ENCODE results near the gene FGF12. TPM values are rescaled to one million over a fixed set of nuclear protein-coding genes. Genes with fewer than 3 reads are reported as not detected.
"Not testable (repeated sequence)": the region's sequence is repeated elsewhere in the genome, so short reads cannot be mapped to it uniquely, and the experiment has no call there.

FGF12 gene
- total RNA-seq, 1 experiment from 2014 or later = 1.5 TPM

DNA sequence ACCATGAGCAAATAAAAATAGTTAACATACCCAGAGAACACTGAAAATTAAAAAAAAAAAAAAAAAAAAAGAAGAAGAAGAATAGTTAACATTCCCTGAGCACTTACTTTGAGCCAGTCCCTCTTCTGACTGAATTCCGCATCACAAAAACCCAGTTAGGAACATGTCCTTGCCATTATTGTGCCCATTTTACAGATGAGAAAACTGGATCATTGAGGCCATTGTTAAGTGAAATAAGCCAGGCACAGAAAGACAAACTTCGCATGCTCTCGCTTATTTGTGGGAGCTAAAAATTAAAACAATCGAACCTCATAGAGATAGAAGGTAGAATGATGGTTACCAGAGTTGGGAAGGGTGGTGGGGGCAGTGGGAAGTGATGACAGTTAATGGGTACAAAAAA, 119.5 kb downstream of the FGF12 start:
- DNase-seq (ENCODE audit: extremely low read depth, low read depth) = no peak

DNA sequence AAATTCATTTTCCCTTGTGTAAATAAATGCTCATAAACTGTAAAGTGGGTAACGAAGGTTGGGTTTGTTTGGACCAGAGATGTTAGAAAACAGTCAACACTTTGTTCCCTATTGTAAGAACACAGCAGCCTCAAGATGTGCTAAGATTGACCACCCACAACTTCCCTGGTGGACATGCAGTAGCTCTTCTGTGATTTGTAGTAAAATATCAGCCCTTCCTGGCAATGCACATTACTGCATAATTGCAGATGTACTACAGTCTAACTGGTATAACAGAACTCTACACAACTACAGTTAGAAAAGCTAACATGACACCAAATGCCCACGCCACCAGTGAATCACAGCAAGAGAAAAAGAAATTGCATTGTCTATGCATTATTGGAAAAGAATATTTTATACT, 129.4 kb downstream of the FGF12 start:
- no peak for DNase-seq (ENCODE audit: extremely low read depth, low read depth)

DNA sequence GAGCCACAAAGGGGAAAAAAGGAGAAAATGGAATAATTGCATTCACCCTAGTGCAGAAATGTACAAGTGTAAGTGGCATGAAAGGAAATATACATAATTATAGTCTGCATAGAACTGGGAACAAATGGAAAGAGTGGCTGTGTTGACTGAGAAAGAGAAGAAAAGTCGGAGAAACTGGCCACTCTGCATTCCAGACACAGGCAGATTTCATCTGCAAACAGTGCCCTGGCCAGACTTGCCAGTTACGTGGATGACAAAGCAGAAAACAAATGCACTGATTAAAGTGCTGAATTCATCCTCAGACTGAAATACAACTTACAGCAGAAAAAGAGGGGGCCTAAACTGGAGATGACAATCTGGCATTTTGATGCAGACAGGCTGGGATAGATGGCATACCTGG, 129.8 kb downstream of the FGF12 start:
- DNase-seq (ENCODE audit: extremely low read depth, low read depth) = no peak

DNA sequence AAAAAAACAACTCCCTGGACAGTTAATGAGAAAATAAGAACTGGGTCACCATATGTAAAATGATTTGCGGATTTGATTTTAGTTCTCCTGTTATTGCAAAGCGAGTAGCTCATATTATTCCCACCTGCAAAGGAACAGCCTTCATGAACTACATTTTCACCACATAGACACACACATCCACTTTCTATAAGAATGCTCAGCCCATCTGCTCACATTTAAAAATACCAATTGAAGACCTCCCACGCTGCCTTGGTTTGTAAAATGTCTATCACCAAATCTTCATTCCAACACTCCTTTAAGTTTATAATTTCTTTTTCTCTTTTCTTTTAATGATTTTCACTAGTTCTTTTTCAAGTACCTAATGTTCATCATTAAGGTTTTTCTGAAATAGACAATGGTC, 148.6 kb downstream of the FGF12 start:
- DNase-seq (ENCODE audit: extremely low read depth, low read depth) = no peak

DNA sequence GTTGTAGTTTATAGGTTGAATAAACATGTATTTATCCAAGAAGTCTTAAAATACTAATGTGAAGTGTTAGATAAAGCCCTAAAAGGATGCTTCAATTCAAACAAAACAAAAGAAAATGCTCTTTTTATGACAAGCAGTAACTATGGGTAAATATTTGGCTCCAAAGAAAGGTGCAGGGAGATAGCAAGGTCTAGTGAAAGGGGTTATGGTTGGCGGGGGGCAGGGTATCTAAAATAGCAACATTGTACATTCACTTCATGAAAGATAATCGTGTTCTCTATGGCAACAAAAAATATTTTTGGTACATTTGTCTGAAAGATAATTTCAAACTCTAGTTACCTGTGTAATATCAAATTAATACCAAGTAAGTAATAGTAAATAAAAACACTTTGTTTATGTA, 149.5 kb downstream of the FGF12 start:
- no peak for DNase-seq (ENCODE audit: extremely low read depth, low read depth)

DNA sequence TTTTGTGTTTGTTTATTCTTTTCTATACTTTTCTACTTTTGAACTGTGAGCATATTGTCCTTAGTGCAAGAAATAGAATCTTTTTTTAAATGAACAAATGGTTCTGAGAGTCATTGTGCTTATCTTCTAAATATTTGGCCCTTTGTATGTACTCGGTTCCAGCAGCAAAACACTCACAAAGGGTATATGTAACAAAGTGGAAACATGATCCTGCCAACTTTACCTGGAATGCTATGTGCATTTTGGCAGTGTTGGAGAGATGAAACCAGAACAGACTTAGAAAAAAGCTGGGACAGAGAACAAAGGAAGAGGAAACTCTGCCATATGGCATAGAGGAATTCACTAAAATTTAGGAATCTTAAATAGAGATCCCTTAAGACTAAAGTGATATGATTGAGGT, 150.1 kb downstream of the FGF12 start:
- DNase-seq (ENCODE audit: extremely low read depth, low read depth) = no peak

DNA sequence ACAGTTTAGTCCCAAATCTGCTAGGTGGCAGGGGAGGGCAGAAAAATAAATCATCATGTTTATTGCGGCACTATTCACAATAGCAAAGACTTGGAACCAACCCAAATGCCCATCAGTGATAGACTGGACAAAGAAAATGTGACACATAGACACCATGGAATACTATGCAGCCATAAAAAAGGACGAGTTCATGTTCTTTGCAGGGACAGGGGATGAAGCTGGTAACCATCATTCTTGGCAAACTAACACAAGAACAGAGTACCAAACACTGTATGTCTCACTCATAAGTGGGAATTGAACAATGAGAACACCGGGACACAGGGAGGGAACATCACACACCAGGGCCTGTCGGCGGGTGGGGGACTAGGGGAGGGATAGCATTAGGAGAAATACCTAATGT, 150.6 kb downstream of the FGF12 start:
- not testable (repeated sequence) for DNase-seq (ENCODE audit: extremely low read depth, low read depth)

DNA sequence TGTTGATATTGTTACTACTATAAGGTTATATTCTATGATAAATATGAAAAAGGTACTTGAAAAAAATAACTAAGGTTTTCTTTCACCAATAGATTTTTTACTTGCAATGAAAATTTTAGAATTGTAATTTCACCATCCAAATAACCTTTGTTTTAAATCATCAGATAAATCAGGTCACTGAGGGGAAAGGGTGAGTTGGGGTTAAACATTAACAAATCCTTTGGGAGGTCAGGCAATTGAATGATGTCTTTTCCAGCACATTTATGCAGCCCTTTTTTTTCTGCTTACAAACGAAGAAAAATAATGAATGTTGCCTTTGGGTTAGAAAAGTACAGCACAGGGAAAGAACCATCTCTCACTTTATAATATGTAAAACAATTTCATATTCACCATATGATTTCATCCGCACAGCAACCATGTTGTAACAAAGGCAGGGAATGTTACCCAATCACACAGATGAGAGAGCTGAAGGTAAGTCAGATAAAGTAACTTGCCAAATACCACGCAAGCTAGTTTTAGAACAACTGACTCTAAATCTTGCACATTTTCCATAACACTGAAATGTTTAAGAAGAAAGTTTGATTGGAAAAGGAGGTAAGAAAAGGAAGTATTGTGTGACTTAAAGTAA, 151.3 kb downstream of the FGF12 start:
- no peak for DNase-seq (ENCODE audit: extremely low read depth, low read depth)

DNA sequence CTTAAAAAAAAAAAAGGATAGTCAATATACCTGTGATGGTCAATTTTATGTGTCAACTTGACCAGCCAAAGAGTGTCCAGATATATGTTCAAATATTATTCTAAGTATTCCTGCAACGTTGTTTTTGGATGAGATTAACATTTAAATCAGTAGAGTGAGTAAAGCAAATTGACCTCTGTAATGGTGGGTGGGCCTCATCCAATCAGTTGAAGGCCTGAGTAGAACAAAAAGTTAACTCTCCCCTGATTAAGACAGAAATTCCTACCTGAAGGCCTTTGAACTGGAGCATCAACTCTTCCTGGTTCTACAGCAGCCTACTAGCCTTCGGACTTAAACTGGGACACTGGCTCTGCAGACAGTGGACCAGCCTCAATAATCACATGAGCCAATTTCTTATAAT, 154.1 kb downstream of the FGF12 start:
- no peak for DNase-seq (ENCODE audit: extremely low read depth, low read depth)

DNA sequence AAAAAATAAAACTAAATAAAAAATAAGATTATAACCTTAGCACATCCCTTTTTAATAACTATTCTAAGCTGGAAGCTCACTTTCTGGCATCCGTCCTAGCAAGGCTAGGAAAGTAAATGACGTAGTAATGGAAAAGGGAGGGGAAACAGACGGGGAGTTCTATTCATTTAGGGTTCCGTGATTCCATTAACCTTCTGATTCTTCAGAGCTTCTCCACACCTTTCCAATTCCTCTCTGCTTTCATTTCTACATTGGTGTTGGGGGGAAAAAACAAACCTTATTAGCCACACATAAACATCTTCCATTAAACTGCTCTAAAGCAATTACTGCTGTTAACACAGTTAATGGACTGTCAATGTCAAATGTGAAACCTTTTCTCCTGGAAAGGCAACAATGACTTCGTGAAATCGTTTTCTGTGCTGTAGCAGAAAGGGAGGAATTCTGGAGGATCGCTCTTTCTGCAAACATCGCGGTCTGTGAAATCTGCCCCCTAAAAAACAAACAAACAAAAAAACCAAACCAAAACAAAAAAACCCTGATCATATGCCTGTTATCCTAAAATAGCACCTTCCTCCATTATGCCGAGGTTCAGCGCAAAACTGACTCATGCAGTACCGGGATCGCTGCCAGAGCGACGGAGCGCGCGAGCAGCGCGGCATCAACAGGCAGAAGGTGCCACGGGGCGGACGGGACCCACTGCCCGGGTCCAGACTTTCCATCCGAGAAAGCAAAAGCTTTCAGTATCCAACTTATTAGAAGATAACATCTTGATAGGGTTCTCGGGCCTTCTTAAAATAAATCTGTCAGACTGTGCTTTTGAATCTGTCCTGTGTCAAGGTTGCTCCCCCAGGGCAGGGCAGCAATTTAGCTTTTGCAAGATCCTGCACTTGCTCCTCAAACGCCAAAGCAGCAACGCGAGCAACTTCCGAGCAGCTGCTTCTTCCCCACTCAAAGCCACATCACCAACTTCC, 156.2 kb downstream of the FGF12 start:
- DNase-seq (ENCODE audit: extremely low read depth, low read depth) = peak; percentile 17

DNA sequence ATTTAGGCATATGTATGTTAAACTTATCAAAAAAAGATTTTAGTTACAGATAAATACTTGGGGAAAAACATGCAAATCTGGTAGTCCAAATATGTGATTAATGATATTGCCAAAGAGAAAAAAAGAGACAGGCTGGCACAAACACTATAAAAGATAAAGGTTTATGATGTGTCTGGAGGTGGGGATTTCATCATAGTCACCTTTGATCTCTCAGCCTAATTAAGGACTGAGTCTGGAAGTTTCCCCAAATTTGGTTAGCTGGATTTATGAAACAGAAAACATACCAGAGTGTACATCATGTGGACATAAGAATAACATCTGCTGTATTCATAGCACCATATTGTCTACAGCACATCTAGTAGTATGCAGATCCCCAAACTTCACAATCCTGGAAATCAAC, 157.0 kb downstream of the FGF12 start:
- DNase-seq (ENCODE audit: extremely low read depth, low read depth) = no peak

DNA sequence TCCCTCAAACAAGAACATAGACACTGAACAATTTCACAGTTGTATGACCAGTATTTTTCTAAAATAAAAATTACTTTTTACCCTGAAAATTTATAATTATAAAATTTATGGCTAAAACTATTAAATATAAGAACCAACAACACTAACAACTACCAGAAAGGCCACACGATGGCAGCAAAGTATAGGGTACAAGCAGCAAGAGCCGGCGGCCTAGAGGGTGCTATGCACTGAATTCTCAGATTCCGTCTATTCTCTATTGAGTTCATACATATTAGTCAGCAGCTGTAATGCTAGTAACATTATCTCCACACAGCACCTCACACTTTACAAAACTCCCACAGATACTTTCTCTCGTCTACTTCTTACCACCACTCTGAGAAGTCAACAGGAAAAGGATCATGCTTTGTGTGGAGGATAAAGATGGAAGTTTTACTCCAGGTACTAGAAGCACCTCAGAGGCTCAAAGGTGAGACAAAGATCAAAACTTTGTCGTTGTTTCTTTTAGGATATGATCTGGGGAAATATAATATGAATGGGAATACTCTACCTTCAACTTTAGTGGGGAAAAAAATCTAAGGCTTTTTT, 160.5 kb downstream of the FGF12 start:
- DNase-seq (ENCODE audit: extremely low read depth, low read depth) = peak; percentile 54

DNA sequence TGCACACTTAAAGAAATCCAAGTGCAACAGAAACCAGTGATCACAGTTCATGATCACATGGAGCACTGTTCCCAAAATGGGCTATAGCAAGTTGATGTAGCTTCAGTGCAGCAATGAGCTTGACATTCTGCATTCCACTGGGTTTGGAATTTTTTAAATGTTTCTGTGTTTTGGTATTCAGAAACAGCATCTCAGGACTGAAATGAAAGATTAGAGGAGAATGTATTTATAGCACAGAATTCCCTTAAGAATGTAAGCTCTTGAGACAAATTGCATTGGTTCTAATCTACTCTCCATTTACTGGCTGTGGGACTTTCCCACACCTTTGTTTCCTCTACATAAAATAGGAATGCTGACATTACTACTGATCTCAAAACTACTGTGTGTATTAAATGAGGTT, 162.7 kb downstream of the FGF12 start:
- no peak for DNase-seq (ENCODE audit: extremely low read depth, low read depth)

DNA sequence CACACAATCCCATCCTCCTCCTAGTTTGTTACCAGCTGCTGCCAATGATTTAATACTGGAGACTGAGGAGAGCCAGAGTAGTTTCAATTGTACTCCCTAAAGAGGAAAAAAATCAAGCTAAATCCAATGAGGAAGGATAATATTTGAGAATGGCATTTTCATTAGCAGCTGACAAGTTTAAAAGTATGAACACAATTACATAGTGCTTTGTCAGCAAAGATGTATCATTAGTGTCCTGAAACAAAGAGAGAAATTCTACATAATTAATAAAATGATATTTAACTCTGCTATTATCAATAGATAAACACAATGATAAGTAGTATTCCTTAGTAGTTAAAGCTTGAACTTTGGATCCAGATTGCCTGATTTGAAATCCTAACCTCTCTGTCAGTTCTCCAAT, 163.9 kb downstream of the FGF12 start:
- DNase-seq (ENCODE audit: extremely low read depth, low read depth) = no peak

DNA sequence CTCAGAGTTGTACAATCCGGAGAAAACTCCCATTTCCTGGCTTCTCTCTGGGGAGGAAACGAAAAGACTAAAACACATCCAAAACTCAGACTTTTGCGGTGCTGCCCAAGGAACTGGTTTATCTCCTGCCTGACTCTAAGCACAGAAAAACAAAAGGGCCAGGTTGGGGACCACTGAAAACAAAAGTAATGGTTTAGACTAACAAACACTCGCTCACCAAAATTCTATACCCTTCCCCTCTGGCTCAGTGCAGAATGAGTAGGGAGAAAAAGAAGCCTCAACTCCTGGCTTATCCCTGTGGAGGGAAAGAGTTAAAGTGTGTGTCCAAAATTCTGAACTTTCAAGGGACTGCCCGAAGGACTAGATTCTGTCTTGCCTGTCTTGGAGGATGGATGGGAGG, 173.6 kb downstream of the FGF12 start:
- no peak for DNase-seq (ENCODE audit: extremely low read depth, low read depth)

DNA sequence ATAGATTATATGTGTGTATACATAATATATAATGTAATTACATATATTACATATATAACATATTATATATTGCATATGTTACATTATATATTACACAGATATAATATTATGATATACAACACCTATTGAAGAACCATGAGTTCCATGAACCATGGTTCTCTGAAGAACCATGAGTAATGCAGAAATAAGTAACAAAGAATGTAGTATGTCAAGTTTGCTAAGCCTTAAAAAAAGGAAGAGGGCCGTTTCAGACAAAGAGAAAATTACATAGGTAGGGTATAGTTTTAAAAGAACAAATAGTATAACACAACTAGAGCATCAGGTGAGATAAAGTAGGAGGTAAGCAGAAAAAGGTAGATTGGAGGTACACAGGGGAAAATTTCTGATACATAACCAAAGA, 177.0 kb downstream of the FGF12 start:
- no peak for DNase-seq (ENCODE audit: extremely low read depth, low read depth)

DNA sequence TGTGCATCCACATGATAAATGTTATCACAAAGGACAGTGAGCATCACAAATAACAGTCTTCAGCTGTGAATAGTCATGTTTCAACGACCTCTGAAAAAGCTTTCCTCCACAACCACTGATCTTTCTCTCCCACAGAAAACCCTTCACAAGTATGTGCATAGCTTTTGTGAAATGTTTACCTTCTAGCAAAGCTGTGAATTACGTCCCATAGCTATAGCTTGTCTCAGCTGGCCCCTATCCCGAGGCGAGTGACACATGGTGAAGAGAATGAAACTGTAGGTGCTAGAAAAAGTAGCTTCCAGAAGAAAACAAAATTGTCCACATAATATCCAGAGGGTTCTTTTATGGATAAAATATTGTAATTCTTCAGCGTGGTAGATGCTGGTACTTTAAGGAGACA, 182.0 kb downstream of the FGF12 start:
- DNase-seq (ENCODE audit: extremely low read depth, low read depth) = no peak

DNA sequence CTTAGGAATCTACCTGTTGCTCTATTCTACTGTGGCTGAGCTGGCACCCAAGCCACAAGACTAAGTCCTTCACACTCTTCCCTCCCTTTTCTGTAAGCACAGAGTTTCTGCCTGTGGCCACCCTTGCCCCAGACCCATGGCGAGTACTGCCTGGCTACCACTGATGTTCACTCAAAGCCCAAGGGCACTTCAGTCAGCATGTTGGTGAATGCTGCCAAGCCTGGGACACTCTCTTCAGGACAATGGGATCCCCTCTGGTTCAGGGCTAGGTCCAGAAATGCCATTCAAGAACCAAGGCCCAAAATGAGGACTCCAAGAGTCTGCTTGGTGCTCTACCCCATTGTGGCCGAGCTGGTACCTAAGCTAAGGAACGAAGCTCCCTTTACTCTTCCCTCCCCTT, 184.2 kb downstream of the FGF12 start:
- no peak for DNase-seq (ENCODE audit: extremely low read depth, low read depth)

DNA sequence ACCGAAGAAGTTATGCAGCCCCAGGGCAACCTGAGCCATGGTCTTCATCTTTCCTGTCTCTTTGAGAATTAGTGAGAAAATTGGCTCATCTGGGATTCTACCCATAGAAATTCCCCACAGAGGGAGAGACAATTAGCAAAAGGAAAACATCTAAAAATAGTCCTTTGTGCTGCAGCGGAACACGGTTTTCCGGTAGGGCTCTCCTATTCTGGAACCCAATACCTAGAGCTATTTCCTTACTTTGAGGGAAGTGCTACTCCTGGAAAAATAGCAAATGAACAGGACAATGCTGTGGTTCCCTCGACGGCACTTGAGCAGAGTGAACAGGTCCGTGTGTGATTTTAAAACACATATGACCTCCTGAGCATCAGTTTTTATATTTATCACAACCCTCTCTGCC, 210.5 kb downstream of the FGF12 start:
- no peak for DNase-seq (ENCODE audit: extremely low read depth, low read depth)

DNA sequence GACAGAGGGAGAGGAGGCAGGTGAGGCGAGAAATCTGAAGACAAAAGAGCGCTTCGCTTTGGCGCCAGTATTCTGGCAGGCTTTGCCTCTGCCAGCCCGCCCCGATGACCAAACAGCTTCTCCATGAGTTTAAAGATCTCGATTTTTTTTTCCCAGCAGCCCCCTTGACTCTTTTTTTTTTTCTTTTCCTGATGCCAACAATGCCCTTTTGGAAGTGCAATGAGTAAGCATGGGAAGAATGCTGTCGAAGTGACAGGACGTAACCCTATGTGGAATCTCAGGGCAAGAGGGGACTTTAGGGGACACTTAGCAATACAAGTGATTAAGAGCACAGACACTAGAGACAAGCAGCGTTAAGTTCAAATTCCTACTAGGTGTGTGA, 211.7 kb downstream of the FGF12 start:
- DNase-seq (ENCODE audit: extremely low read depth, low read depth) = no peak

DNA sequence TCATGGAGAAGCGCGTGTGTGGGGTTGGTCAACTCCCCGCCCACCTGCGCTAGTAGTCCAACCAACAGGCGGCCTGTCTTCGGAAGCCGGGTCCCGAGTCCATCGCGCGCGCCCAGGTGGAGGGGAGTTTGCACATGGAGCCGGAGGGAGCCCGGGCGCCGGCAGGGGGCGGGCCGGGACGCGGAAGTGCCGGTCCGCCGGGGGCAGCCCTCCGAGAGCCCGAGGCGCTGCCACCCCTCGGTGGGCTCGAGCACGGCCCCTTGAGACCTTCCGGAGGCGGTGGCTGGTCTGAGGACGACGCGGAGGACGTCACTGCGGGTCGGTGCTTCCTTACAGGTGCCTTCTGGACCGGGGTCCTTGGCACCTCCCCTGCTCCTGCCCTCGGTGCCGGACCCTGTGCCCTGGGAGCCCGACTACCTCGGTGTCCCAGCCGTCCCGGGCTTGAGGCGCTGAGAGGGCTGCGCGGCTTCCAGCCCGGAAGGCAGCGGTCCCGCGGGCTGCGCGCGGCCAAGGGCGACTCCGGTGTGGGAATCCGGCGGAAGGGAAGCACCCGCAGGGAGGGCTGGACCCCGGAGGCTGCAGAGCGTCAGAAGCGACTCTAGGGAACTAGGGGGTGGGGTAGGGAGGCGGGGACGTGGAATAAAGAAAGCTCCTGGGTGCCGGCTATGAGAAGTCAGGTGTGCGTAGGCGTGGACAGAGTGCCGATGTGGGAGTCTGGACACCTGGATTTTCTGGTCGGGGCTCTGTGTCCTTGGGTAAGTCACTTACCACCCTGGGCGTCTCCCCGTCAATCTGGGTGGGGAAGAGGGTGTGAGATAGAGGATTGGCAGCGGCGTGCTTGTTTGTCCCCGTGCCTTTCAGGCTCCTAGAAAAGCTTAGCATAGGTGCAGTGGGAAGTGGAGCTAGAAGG, 212.3 kb downstream of the FGF12 start:
- no peak for DNase-seq (ENCODE audit: extremely low read depth, low read depth)

Measured in NCI-H460 (cell line).